Measurements from ENCODE around the gene TMEM141. TPM values are rescaled to one million over a fixed set of nuclear protein-coding genes. Genes with fewer than 3 reads are reported as not detected.
A peak's percentile ranks its signal among the peaks of the same experiment; 100 is the strongest.

Gene TMEM141
- total and polyA plus RNA-seq, 9 donors, result 23.4 to 115 (median 64.8) TPM

DNA sequence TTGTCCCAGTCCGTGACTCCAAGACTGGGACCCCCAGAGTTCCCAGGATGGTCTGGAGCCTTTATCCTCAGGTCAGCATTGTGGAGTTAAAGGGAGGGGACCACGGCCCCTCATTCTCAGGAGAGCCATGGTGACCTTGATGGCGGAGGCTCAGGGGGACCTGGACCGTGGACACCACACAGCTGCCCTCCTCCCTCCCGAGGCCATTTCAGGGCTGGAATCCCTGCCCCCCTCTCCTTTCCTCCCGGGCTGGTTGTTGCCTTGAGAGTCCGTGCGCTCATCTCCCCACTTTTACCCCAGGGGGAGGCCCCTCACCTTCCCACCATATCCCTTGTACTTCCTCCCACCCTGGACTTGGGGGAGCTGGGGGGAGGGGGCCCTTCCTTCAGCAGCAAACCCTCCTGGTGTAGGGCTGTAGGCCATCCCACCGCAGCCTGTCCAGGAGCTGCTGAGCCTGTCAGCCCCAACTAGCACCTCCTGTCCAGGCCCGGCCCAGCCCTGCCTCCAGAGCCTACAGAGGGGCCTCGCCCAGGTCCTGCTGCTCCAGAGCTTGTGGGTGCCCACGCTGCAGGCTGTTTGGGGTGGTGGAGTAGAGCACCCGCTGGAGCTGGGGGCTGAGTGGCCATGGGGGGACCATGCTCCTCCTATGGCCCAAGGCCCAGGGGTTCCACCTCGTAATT lies 36.8 kb downstream of the TMEM141 start:
- H3K27ac ChIP-seq, result no peak overlapping the region
- intact Hi-C loops (cut with DNase I), result no loop called here
- no peaks in the 10 kb centered on the region for H3K4me1 ChIP-seq (ENCODE audit: insufficient read depth)
- H3K36me3 ChIP-seq, result no peaks in the 10 kb centered on the region
- WGBS, 3 donors, result 85 to 96% (median 92%) methylated on average over 14 of the region's 14 CpGs
- TF ChIP-seq EP300 (IDR thresholded peaks at IDR 0.05) (no peak), POLR2A (IDR thresholded peaks at IDR 0.05) (no peak)
- TF ChIP-seq, protein P1, sequence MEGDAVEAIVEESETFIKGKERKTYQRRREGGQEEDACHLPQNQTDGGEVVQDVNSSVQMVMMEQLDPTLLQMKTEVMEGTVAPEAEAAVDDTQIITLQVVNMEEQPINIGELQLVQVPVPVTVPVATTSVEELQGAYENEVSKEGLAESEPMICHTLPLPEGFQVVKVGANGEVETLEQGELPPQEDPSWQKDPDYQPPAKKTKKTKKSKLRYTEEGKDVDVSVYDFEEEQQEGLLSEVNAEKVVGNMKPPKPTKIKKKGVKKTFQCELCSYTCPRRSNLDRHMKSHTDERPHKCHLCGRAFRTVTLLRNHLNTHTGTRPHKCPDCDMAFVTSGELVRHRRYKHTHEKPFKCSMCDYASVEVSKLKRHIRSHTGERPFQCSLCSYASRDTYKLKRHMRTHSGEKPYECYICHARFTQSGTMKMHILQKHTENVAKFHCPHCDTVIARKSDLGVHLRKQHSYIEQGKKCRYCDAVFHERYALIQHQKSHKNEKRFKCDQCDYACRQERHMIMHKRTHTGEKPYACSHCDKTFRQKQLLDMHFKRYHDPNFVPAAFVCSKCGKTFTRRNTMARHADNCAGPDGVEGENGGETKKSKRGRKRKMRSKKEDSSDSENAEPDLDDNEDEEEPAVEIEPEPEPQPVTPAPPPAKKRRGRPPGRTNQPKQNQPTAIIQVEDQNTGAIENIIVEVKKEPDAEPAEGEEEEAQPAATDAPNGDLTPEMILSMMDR (IDR thresholded peaks at IDR 0.05), result no peak
- H3K9me3 ChIP-seq, result no peaks in the 10 kb centered on the region
- H3K27me3 ChIP-seq, result no peaks in the 10 kb centered on the region
- DNase-seq, result no peak
- H3K4me3 ChIP-seq, result no peak overlapping the region

DNA sequence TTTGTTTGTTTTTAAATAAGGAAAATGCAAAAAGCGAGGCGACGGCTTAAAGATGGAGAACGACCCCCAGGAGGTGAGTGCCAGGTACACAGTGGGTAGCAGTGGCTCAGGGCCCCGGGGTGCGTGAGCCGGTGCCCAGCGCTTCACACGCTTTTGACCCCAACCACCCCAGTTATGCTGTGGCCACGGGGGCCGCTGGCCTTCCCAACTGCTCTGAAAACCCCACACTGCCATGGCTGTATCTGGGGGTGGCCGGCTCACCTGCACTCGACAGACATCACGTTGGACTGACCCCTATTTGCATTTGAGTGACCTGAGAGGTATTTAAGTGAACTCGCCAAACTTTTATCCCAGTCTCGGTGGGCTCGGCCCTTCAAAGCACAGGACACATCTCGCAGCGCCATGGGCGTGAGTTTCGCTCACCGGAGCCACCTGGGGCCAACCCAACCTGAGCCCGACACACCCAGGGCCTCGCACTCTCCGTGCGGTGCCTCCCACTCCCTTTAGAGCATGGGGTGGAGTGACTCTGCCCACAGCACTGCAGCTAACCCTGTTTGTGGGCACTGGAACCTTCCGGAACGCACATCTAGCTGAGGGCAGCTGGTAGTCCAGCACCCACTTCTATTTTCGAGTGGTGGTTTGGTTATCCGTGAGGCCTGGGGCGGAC lies 37.5 kb downstream of the TMEM141 start:
- 91 to 95% (median 93%) methylated on average over 31 of the region's 31 CpGs for WGBS, 3 donors
- Histone ChIP-seq H3K4me3 (no peak overlapping the region), H3K27me3 (no peaks in the 10 kb centered on the region), H3K4me1 (ENCODE audit: insufficient read depth) (no peaks in the 10 kb centered on the region), H3K27ac (no peak overlapping the region), H3K36me3 (no peaks in the 10 kb centered on the region), H3K9me3 (no peaks in the 10 kb centered on the region)
- DNase-seq, result peak in 1 of 5 donors; percentile 25
- intact Hi-C loops (cut with DNase I), result no loop called here
- TF ChIP-seq, protein P1 (IDR thresholded peaks at IDR 0.05), result no peak
- TF ChIP-seq POLR2A (IDR thresholded peaks at IDR 0.05) (no peak), EP300 (IDR thresholded peaks at IDR 0.05) (no peak)

DNA sequence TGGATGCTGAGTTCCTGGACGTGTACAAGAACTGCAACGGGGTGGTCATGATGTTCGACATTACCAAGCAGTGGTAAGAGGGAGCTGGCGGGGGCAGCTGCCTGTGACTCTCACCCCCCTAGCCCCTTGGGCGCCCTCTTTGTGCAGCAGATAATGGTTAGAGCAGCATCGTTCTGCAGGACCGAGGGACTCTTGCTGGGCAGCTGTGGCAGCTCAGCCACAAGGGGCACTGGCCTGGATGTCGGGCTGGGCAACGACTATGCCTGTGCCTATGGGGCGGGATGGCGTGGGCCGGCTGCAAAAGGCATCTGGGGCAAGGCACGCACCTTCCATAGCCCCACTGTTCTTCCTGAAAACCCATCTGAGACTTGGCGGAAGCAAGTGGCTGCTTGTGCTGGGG lies 38.3 kb downstream of the TMEM141 start:
- peak in 2 of 5 donors; percentile 8 to 18 for DNase-seq
- no peak for TF ChIP-seq EP300 (IDR thresholded peaks at IDR 0.05)
- TF ChIP-seq, protein P1 (IDR thresholded peaks at IDR 0.05), result no peak
- TF ChIP-seq POLR2A (IDR thresholded peaks at IDR 0.05), result no peak
- Histone ChIP-seq H3K9me3 (no peaks in the 10 kb centered on the region), H3K4me3 (no peak overlapping the region), H3K27ac (no peak overlapping the region), H3K36me3 (no peaks in the 10 kb centered on the region), H3K4me1 (ENCODE audit: insufficient read depth) (no peaks in the 10 kb centered on the region), H3K27me3 (no peaks in the 10 kb centered on the region)
- WGBS, 3 donors, result 85 to 90% (median 89%) methylated on average over 10 to 14 of the region's 14 CpGs
- intact Hi-C loops (cut with DNase I), result no loop called here

DNA sequence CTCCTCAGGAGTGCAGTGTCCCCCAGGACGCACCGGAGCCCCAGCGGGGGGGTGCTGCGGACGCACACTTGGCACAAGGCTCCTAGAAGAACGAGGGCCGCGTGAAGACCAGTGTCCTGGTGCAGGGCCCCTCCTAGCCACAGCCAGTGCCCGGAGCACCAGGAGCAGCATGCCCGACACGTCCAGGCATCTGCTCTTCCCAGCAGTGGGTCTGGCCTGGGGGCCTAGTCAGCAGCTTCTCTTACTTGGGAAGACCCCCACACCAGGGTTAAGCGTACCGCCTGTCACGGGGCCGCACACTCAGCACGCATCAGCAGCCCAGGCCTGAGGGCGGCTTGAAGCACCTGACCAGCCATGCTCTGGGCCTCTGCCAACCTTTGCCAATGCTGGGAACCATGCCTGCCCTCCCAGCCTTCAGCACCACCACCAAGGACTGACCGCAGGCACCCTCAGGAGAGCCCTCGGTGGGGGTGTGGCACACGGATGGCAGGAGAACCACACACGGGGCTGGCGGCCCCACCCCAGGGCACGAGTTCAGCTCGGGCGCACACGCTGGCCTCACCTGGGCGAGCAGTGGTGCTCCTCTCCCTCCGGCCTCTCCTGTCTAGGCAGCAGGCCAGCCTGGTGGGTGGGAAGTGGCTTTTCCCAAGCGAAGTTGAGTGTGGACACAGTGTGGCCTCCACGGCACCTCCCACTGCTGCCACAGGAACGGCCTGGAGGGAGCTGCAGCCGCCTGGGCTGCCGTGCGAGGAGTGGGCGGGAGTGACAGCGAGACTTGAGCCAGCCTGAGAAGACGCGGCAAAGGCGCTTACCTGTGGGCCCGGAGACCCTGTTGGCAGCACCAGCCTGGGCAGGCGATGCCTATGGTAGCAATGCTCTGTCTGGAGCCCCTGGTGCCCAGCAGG lies 39.1 kb downstream of the TMEM141 start:
- Histone ChIP-seq H3K27me3 (no peaks in the 10 kb centered on the region), H3K4me1 (ENCODE audit: insufficient read depth) (no peaks in the 10 kb centered on the region), H3K4me3 (no peak overlapping the region), H3K36me3 (no peaks in the 10 kb centered on the region), H3K27ac (no peak overlapping the region), H3K9me3 (no peaks in the 10 kb centered on the region)
- peak in 3 of 5 donors; percentile 10 to 28 (median 22) for DNase-seq
- intact Hi-C loops (cut with DNase I), result no loop called here
- TF ChIP-seq POLR2A (IDR thresholded peaks at IDR 0.05), result no peak
- no peak for TF ChIP-seq EP300 (IDR thresholded peaks at IDR 0.05)
- TF ChIP-seq, protein P1 (IDR thresholded peaks at IDR 0.05), result no peak
- WGBS, 3 donors, result 87 to 90% (median 87%) methylated on average over 29 to 41 of the region's 41 CpGs
